AG04450 (cell line): Measurements from ENCODE around the gene THBS2. TPM values are rescaled to one million over a fixed set of nuclear protein-coding genes. Genes with fewer than 3 reads are reported as not detected.
"Not testable (repeated sequence)": the region's sequence is repeated elsewhere in the genome, so short reads cannot be mapped to it uniquely, and the experiment has no call there.

Source experiments
- CTCF ChIA-PET: fragments of 300-600, 350-600 bp; formaldehyde crosslinking; extraction: SDS; loops from one replicate; lab custom pipeline; 2022; ENCODE audit warnings: antibody characterized with exemption, inconsistent platforms; lab: Charles Lee
- POLR2A ChIA-PET: fragments of 350-600 bp; formaldehyde crosslinking; extraction: SDS; loops from one replicate; lab custom pipeline; 2021; ENCODE audit warnings: antibody characterized with exemption, inconsistent platforms; lab: Yijun Ruan, JAX
- DNase-seq: peaks from one replicate; pipeline ENCODE4 v3.0.0-alpha.2; 2011; ENCODE audit warnings: low read depth, low spot score
- H3K27ac ChIP-seq: one replicate; pipeline ENCODE4 v1.5.1; 2012; ENCODE audit warnings: low read depth, low read length, control low read depth
- H3K27me3 ChIP-seq: one replicate; pipeline ENCODE4 v1.6.0; 2012; ENCODE audit warnings: low read length; ENCODE audit not compliant: control insufficient read depth, insufficient read depth
- H3K4me3 ChIP-seq: 2 replicates; pipeline ENCODE4 v1.5.1; 2011; ENCODE audit warnings: mild to moderate bottlenecking, low read depth, low read length, control low read depth
- H3K9me3 ChIP-seq: 2 replicates; pipeline ENCODE4 v1.5.1; 2012; ENCODE audit warnings: low read length; ENCODE audit not compliant: control insufficient read depth, insufficient read depth
- polyA minus RNA-seq: library from RNA; depleted of rRNA, polyadenylated mRNA; stranded (reverse); fragments of >200 nt; gene quantifications from 2 replicates; pipeline ENCODE4 v1.2.3, GENCODE V29; 2011; rRNA and poly(A)+ RNA removed
- polyA plus RNA-seq: library from polyadenylated mRNA; depleted of rRNA; stranded (reverse); fragments of >200 nt; gene quantifications from 2 replicates; pipeline ENCODE4 v1.2.3, GENCODE V29; 2011; rRNA removed
- TF ChIP-seq, protein P1 (sequence below): IDR thresholded peaks from 2 replicates; pipeline ENCODE4 v1.5.1; 2011; ENCODE audit warnings: low read depth, low read length, control low read depth, inconsistent platforms

The THBS2 gene
- polyA plus RNA-seq (90.8 and 95.8 TPM in 2 replicates), polyA minus RNA-seq (127 and 146 TPM in 2 replicates)

DNA sequence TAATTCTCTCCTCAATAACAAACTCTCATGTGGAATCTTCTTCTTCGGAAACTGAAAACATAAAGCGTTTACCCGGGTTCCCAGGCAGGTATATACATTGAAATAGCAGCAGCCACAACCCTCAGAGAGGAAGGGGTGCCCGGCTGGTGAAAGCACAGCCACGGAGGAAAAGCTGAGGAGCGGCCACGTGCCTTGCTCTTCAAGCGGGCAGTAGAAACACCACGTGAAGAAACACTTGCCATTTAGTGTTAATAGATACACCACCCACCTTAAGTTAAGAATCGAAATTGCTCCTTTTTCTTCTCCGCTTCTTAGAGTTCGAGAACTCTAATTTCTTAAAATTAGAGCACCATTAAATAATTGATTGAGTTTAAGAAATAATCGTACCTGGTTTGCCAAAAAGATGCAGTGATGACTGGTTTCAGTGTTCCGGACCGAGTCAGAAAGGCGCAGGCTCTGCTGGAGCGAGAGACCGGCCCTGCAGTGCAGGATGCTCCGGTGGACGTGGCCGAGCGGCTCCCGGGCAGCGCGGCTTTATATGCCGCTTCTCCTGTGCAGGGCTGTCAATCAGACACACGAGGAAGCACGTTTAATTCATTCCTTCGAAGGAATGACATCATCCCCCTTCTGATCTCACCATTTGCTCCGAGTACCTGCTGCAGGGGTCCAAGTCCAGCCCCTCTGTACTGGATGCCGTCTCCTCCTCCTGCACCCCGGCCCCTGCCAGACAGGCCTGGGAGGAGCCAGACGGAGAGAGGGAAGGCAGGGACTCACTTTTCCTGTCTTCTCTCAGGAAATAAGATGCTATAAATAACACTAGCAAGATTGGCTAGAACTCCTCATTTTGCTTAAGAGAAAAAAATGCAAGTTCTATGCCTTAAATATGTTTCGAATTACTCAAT lies at the start of gene THBS2:
THBS2 (minus strand) TSS at position 510 of the 902 bp plus-strand sequence. CDS start 3,062 bp downstream, outside the sequence.
- TF ChIP-seq, protein P1, sequence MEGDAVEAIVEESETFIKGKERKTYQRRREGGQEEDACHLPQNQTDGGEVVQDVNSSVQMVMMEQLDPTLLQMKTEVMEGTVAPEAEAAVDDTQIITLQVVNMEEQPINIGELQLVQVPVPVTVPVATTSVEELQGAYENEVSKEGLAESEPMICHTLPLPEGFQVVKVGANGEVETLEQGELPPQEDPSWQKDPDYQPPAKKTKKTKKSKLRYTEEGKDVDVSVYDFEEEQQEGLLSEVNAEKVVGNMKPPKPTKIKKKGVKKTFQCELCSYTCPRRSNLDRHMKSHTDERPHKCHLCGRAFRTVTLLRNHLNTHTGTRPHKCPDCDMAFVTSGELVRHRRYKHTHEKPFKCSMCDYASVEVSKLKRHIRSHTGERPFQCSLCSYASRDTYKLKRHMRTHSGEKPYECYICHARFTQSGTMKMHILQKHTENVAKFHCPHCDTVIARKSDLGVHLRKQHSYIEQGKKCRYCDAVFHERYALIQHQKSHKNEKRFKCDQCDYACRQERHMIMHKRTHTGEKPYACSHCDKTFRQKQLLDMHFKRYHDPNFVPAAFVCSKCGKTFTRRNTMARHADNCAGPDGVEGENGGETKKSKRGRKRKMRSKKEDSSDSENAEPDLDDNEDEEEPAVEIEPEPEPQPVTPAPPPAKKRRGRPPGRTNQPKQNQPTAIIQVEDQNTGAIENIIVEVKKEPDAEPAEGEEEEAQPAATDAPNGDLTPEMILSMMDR: no peak

DNA sequence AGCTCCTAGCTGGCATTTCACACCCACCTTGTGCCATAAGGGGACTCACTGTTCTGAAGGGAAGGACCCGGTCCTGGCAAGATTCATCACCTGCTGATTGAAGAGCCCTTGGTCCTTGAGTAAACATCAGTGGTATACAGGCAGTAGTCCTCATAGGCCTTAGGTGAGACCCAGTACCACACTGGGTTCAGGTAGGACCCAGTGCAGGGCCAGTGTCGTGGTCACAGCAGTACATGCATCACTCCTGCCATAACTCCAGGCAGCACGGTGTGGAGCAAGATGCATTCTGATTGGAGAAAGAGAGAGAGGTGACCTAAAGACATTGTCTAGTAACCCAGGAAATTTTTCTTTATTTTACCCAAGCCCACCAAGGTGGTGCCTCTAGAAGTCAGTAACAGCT lies 49.1 kb upstream of the THBS2 start:
- POLR2A ChIA-PET: no interaction called here
- no peak overlapping the region for H3K4me3 ChIP-seq
- H3K27me3 ChIP-seq: no peaks in the 10 kb centered on the region
- H3K9me3 ChIP-seq: no peaks in the 10 kb centered on the region; the same call in 1 of the 2 replicates
- TF ChIP-seq, protein P1: no peak
- CTCF ChIA-PET: no interaction called here
- H3K27ac ChIP-seq: no peak overlapping the region
- no peak for DNase-seq

More for the DNA sequence above, at the start of gene THBS2:
- ChIA-PET POLR2A (no interaction called here), CTCF (interaction anchor here (1.1 to 1.6 kb wide), 3 partner anchors 168 to 294 kb away, joined by 4 read pairs; no protein-coding TSS in a partner anchor)
- Histone ChIP-seq H3K4me3 (peak within 1 kb of the TSS; percentile 77), H3K9me3 (peaks cover 2% of the 10 kb centered on the region; the same call in 1 of the 2 replicates), H3K27ac (peak within 1 kb of the TSS; percentile 54), H3K27me3 (no peaks in the 10 kb centered on the region)
- DNase-seq: peak; percentile 81

DNA sequence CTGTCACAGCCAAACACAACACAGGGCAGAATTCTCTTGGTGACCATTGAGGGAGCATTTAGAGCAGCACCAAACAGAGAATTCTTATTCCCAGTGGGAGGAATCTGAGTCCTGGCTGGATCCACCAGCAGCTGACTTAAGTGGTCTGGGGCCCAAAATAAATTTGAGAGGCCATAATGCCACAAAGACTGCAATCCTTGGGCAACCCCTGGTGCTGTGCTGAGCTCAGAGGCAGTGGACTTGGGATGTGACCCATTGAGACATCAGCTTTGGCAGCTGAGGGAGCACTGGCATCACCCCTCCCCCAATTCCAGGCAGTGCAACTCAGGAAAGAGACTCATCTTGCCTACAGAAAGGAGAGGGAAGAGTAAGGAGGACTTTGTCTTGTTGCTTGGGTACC lies 48.6 kb upstream of the THBS2 start:
- Histone ChIP-seq H3K27me3 (no peaks in the 10 kb centered on the region), H3K27ac (no peak overlapping the region), H3K9me3 (no peaks in the 10 kb centered on the region; the same call in 1 of the 2 replicates), H3K4me3 (no peak overlapping the region)
- DNase-seq: no peak
- TF ChIP-seq, protein P1: no peak
- CTCF ChIA-PET: no interaction called here
- POLR2A ChIA-PET: no interaction called here

DNA sequence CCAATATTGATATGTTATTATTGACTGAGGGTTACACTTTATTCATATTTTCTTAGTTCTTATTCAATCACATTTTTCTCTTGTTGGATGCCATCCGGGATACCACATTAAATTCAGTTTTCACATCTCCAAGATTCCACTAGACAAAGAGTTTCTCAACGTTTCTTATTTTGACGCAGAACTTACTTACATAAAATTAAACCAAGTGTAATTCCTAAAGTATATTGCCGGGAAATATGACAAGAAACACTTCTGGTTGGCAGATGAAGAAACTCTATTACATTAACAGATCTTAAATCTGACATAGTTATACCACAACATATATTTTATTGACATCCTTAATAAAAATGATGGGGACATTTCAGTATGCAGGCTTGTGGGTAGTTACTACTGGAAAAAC lies 47.3 kb upstream of the THBS2 start:
- TF ChIP-seq, protein P1: no peak
- DNase-seq: no peak
- Histone ChIP-seq H3K27ac (no peak overlapping the region), H3K27me3 (no peaks in the 10 kb centered on the region), H3K9me3 (no peaks in the 10 kb centered on the region; the same call in 1 of the 2 replicates), H3K4me3 (no peak overlapping the region)
- ChIA-PET CTCF (no interaction called here), POLR2A (no interaction called here)

DNA sequence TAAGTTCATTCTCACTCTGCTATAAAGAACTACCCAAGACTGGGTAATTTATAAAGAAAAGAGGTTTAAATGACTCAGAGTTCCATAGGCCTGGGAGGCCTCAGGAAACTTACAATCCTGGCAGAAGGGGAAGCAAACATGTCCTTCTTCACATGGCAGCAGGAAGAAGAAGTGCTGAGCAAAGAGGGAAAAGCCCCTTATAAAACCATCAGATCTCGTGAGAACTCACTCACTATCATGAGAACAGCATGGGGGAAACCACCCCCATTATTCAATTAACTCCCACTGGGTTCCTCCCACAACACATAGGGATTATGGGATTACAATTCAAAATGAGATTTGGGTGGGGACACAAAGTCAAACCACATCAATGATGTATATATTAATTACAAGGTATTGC lies 45.0 kb upstream of the THBS2 start:
- DNase-seq, H3K9me3 ChIP-seq, H3K27ac ChIP-seq, POLR2A ChIA-PET, CTCF ChIA-PET, H3K4me3 ChIP-seq, H3K27me3 ChIP-seq: not testable (repeated sequence)
